SK-N-MC (cell line): ENCODE data around the gene CNTNAP4.

Experiments
- EZH2 ChIP-seq: fragments of 200-600 bp; sonication (generic); IDR thresholded peaks from one replicate; pipeline ENCODE4 v1.6.1; 2017; ENCODE audit warnings: antibody characterized with exemption
- FOXP2 ChIP-seq: optimal IDR thresholded peaks from 2 replicates; pipeline ENCODE3; 2011; ENCODE audit warnings: mild to moderate bottlenecking, moderate library complexity; ENCODE audit not compliant: insufficient read depth; ENCODE audit errors: extremely low read length, control extremely low read depth
- POLR2AphosphoS5 ChIP-seq: IDR thresholded peaks from 2 replicates; pipeline ENCODE4 v1.6.1; 2012; ENCODE audit warnings: mild to moderate bottlenecking, low read depth, low read length, borderline replicate concordance

DNA sequence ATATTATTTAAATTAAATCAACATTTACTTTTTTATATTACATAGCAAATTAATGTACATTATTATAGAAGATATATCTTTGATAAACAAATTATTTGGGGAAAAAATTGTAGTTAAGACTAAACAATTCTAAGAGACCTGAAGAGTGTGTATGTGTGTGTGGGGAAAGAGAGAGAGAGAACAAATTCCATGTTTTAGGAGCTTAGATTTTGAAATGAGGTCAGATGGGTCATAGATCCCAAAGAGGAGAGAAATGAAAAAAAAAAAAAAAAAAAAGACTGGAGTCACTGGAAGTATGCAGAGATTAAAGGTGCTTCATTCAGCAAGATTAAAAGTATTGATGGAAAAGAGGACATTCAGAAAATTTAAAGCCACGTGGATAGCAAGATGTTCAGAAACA is 206.8 kb downstream of the CNTNAP4 start:
- TF ChIP-seq POLR2AphosphoS5 (no peak), EZH2 (no peak), FOXP2 (no peak)
